AG04449 (cell line): ENCODE data around the gene MYDGF.

Source experiments
- CTCF ChIA-PET: fragments of 350-600 bp; formaldehyde crosslinking; extraction: SDS; loops from one replicate; lab custom pipeline; 2021; ENCODE audit warnings: antibody characterized with exemption; lab: Yijun Ruan, JAX
- POLR2A ChIA-PET: fragments of 400-600, 350-600 bp; formaldehyde crosslinking; extraction: SDS; loops from one replicate; lab custom pipeline; 2020; ENCODE audit warnings: antibody characterized with exemption, inconsistent platforms; lab: Yijun Ruan, JAX
- DNase-seq: peaks from one replicate; pipeline ENCODE4 v3.0.0-alpha.2; 2010; ENCODE audit warnings: low read depth, low spot score
- H3K4me3 ChIP-seq: 2 replicates; pipeline ENCODE4 v1.5.1; 2011; ENCODE audit warnings: low read depth, mild to moderate bottlenecking, control low read depth, low read length
- TF ChIP-seq, protein P1 (sequence below): IDR thresholded peaks from one replicate; pipeline ENCODE4 v1.5.1; 2011; ENCODE audit warnings: mild to moderate bottlenecking, moderate library complexity, low read length, control low read depth, inconsistent platforms; ENCODE audit not compliant: insufficient read depth; ENCODE audit errors: missing control alignments

MYDGF gene

DNA sequence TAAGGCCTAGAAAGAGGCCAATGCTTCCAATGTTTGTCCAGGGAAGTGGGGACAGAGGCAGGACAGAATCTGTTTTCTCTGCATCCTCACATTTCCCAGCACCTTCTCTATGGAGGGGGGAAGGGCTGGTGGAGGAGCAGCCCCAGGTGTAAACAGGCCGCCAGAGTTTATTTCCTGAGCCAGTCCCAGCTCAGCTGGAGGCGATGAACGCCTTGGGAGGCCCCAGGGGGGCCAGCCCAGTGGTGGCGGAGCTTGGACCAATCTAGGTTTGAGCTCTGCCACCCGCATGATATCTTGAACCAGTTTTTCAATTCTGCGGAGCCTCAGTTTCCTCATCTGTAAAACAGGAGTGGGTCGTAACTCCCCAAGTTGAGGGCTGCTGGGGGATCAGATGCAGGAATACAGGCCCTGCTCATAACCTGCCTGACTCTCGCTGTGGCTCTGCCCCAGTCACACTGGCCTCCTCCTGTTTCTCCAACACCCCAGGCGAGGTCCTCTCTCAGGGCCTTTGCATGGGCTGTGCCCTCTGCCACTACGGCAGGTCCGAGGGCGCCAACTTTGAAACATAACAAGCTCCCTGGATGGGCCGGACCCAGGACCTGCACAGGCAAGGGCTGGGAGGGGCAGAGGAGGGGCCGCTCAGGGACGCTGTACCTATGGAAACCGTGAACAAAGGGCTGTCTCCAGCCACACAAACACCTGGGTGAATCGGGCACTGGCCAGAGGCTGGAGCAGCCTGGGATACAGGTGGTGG lies 29.7 kb downstream of the MYDGF start:
- ChIA-PET CTCF (interaction anchor here (0.8 to 2.1 kb wide), 4 partner anchors 9 to 74 kb away, joined by 3 to 8 read pairs (median 4); no protein-coding TSS in a partner anchor), POLR2A (no interaction called here)
- TF ChIP-seq, protein P1, sequence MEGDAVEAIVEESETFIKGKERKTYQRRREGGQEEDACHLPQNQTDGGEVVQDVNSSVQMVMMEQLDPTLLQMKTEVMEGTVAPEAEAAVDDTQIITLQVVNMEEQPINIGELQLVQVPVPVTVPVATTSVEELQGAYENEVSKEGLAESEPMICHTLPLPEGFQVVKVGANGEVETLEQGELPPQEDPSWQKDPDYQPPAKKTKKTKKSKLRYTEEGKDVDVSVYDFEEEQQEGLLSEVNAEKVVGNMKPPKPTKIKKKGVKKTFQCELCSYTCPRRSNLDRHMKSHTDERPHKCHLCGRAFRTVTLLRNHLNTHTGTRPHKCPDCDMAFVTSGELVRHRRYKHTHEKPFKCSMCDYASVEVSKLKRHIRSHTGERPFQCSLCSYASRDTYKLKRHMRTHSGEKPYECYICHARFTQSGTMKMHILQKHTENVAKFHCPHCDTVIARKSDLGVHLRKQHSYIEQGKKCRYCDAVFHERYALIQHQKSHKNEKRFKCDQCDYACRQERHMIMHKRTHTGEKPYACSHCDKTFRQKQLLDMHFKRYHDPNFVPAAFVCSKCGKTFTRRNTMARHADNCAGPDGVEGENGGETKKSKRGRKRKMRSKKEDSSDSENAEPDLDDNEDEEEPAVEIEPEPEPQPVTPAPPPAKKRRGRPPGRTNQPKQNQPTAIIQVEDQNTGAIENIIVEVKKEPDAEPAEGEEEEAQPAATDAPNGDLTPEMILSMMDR, result no peak
- H3K4me3 ChIP-seq, result peak overlapping the region; percentile 78
- no peak for DNase-seq

- H3K4me3 ChIP-seq, result peak overlapping the region; percentile 78
- DNase-seq, result no peak
- ChIA-PET POLR2A (no interaction called here), CTCF (interaction anchor here (0.8 to 2.1 kb wide), 3 partner anchors 9 to 73 kb away, joined by 3 to 8 read pairs (median 3); no protein-coding TSS in a partner anchor)
- TF ChIP-seq, protein P1, result no peak
Observed at GRCh38 chr19:4639531-4640246, 30.5 kb downstream of the MYDGF start.

GRCh38 chr19:4638828-4639530 lies 31.2 kb downstream of the MYDGF start, which contains the start of gene TNFAIP8L1:
TNFAIP8L1 (plus strand) TSS chr19:4639516; CDS start chr19:4651870, 12,354 bp downstream.
- ChIA-PET CTCF (interaction anchor here (1.7 to 3.4 kb wide), 4 partner anchors 49 to 80 kb away, joined by 4 to 143 read pairs (median 50); partner anchors contain the start of gene SEMA6B), POLR2A (no interaction called here)
- TF ChIP-seq, protein P1, result no peak
- H3K4me3 ChIP-seq, result peak within 1 kb of the TSS; percentile 78
- DNase-seq, result peak; percentile 56

DNA sequence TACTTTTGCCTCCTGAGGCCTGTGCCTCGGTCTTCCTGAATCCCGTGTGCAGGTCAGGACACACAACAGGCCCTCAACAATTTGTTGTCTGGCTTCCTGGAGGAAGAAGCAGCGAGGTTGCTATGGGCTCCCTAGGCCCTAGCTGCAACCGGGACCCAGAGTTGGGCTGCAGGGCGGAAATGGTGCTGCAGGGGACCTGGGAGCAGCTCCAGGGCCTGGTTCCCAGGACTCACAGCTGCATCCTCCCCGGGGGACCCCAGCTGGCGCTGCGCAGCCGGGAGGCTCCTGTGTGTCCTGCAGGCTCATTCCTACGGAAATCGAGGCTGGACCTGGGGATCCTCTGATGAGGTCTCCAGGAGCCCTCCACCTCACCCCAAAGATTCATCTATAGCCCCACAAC lies 31.8 kb downstream of the MYDGF start:
- TF ChIP-seq, protein P1, result no peak
- POLR2A ChIA-PET, result no interaction called here
- CTCF ChIA-PET, result interaction anchor here (0.9 to 3.4 kb wide), 8 partner anchors 41 to 115 kb away, joined by 3 to 143 read pairs (median 14); partner anchors contain the start of gene SEMA6B
- no peak overlapping the region for H3K4me3 ChIP-seq
- no peak for DNase-seq

GRCh38 chr19:4636761-4637160 lies 33.4 kb downstream of the MYDGF start:
- no peak overlapping the region; the same call in 1 of the 2 replicates for H3K4me3 ChIP-seq
- ChIA-PET CTCF (interaction anchor here (0.7 to 3.4 kb wide), 45 partner anchors 9 to 372 kb away, joined by 3 to 143 read pairs (median 9); partner anchors contain the start of genes HDGFL2, LRG1, MYDGF and PLIN4), POLR2A (no interaction called here)
- no peak for DNase-seq
- TF ChIP-seq, protein P1, result no peak
